GM21528 (cell line): ENCODE data around the gene MTUS2.
A peak's percentile ranks its signal among the peaks of the same experiment; 100 is the strongest.

Experiments used
- ATAC-seq: cut with Tn5 transposase; IDR thresholded peaks from one replicate; pipeline ENCODE4 v1.9.1; 2021; ENCODE audit warnings: mild to moderate bottlenecking, moderate library complexity; ENCODE audit not compliant: unreplicated experiment, low FRiP score

MTUS2 gene

DNA sequence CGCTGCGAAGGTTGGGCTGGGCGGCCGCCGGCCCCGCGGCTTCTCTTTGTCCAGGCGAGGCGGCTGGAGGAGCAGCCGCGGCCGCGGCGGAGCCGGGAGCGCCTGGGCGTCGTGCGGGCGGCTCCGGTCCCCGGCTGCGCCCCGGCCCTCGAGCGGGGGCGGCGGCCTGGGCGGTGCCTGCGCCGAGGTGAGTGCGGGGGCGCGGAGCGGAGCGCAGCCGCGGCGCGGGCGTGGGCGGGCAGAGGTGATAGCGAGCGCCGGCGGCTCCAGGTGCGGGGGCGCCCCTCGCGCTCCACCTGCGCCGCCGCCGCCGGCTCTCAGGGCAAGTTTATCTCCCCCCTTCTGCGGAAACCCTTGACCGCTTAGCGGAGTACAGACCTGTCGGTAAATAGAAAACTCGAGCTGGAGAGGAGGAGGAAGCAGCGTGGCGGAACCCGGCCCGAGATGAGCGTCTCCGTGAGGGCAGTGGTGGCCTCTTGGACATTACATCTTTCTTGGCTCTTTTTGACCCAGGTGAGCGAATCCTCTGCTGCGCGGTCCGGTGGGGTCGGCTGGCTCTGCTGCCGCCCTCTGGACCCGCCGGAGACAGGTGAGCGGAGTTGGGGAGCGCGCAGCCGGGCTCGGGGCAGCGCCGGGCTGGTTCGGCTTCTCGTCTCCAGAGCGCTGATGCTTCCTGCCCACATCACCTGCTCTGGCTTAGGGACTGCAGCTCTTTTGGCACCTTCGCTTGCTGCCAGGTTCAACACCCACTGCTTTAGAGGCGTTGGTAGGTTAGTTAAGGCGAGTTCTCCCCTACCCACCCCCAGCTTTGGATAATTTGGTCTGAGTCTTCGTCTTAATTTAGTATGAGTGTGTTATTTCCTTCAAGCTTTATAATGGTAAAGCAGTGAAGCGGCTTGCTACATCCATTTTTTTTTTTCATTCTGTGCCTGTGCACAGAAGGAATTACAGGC is at the start of gene MTUS2:
Gene MTUS2, plus strand, starts transcription at position 241 of the 953 bp plus-strand sequence.
- ATAC-seq, result peak; percentile 34

DNA sequence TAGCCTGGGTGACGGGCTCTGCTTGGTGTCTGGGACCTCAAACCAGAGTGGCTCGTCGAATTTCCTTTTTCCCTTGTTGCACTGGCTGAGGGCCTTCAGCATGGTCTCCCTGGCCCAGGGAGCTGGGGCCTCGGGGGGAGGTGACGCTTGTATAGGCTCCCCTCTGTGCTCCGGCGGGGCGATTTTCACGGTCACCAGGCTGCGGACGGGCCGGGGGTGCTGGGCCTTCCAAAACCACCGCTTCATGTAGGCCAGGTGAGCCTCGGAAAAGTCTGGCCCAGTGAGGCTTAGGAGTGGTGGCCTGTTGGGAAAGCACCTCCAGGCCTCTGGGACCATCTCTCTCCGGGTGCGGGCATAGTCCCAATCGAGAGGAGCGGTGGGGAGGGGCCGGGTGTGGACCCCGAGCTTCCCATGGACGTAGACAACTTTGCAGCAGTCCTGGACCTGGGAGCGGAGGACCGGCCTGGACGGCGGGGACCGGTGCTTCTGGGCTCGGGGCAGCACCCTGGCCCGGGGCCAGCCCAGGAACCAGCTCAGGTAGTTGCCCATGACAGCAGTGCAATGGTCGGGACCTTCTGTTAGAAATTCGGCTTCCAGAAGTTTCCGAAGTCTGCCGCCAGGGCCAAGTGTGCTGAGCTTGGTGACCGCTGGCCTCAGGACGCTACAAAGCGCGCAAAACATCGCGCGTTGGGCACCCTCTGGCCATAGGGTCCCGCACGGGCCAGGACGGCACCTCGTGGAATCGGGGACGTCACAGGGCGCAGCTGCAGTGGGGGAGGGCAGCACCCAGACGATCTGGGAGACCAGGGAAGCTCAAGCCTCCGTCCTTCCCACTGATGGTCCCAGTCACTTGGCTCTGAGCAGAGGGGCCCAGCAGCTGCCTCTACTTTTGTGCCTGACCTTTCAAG is 41.6 kb upstream of the MTUS2 start:
- no peak for ATAC-seq

GRCh38 chr13:28792992-28793391 is 27.1 kb upstream of the MTUS2 start:
- ATAC-seq, result no peak

DNA sequence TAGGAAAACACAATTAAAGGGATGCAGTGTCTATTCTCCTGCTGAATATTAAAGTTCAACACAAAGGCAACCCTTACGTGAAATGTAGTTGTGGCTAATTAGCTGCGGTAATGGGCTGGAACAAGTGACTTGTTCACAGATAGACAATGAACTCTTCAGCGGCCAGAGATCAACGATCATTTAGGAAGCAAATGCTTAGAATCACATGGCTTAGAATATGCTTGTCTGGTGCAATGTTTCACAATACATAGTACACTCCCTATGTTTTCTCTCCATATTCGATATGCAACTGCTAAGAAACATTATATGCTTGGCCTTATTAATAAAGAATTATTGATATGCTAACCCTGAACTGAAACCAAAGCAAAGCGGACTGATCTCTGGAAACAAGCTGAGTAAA is 25.7 kb upstream of the MTUS2 start:
- ATAC-seq, result no peak

DNA sequence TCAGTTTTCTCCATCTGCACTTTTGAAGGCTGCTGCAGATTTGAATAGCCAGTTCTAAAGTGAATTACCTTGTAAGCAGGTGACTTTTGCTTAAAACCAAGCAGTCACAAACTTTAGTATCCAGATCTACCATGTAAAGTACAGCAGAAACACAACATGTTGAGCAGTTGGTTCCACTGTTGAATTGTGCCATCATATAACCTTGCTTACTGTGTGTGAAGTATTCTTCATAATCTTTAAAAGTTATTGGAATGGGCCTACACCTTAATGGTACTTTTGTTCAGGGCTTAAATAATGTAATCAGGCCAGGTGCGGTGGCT is 23.2 kb upstream of the MTUS2 start:
- ATAC-seq, result no peak

DNA sequence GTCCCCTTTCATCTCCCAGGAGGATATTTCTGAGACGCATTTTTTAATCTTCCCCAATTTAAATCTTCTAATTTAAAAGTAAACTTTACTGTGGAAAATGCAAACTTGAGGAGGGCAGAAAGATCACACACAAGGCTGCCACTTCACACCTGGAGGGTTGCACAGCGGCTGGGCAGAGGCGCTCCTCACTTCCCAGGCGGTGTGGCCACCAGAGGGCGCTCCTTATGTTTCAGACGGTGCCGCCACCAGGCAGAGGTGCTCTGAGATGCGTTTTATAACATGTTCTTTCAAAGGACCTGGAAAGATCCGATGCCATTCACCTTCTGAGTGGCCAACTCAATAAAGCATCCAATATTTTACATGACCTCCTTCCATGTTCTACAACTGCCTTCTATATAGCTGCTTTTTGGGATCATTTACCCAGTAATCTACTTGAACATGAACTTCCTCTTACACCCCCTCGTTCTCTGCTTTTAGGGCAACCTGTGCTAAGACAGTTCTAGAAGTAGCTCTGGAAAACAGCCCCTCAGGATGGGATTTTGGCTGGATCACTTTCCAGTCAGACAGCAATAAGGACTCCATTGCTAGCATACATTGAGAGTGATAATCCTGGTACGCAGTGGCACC is 14.8 kb upstream of the MTUS2 start:
- no peak for ATAC-seq

DNA sequence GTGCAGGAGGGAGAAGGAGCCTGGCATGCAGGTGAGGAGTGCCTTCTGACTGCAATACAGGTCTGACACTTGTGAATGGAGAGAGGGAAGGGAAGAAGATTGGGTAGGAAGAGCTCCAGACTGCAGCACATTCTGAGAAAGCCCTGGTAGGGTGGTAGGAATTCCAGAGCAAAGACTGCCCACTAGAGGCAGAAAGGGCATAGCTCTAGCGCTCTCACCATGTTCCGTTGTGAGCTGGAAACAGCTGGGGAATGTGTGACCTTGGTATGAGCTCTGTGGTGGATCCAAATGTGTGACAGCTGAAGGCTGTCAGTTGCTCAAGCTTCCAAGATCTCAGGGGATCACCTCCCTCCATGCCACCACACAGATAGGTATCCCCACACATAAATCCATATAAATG is 2.9 kb upstream of the MTUS2 start:
- no peak for ATAC-seq

DNA sequence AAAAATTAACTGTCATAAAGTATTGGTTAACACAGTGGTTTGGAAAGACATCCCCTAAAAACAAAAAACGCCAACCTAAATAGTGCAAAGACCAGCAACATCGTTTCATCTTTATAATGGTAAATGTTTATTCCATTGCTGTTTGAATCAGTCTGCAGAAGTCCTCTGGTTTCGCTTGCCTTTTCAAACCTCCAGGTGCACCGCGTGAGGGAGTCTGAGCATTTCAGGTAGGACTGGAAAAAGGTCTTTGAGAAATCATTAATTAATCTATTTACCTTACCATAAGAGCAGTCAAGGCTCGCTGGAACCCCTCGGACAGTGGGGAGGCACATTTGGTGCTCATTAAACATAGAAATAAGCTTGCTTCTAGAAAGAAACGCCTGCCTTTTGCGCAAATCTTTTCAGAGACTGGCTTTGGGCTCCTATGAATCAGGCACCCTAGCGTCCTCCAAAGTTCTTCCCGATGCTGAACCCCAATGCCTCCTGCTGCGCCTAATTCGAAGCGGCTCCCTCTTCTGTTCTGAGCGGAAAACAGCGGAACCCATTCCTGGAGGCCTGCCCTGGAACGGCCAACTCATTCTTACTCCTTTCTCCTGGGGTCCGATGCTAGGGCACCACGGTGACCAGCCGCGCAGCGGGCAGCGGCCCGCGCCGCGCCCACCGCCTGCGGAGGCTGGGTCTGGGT is 951 bp upstream of the MTUS2 start:
- peak; percentile 10 for ATAC-seq

- ATAC-seq, result peak; percentile 56
Observed at GRCh38 chr13:28819735-28820098, 422 bp upstream of the MTUS2 start.

- ATAC-seq, result no peak
Observed at GRCh38 chr13:28822151-28822550, 2.0 kb downstream of the MTUS2 start.

GRCh38 chr13:28822801-28823200 is 2.7 kb downstream of the MTUS2 start:
- no peak for ATAC-seq

- ATAC-seq, result no peak
Observed at GRCh38 chr13:28825379-28825778, 5.2 kb downstream of the MTUS2 start.

- ATAC-seq, result no peak
Observed at GRCh38 chr13:28826368-28826767, 6.2 kb downstream of the MTUS2 start.

- no peak for ATAC-seq
Observed at GRCh38 chr13:28830580-28830979, 10.4 kb downstream of the MTUS2 start.

GRCh38 chr13:28831117-28831516 is 11.0 kb downstream of the MTUS2 start:
- ATAC-seq, result no peak

- no peak for ATAC-seq
Observed at GRCh38 chr13:28837111-28837510, 17.0 kb downstream of the MTUS2 start.

DNA sequence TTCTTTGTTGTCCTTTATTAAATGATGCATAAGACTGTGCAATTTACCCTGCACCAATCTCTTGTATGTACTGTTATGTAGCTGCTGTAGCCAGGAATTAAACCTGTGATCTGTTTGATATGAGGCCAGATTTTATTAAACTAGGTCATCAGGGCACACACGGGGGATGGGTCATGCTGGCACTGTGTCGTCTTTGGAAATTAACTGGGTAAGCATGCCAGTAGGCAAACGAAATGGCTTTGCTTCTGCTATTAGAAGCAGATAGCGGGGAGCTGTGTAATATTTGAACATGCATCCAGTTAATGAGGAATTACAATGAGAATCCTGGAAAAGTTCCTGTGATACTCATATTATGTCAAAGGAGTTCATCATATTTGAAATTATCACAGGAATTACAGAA is 23.5 kb downstream of the MTUS2 start:
- ATAC-seq, result no peak

GRCh38 chr13:28849441-28849840 is 29.3 kb downstream of the MTUS2 start:
- ATAC-seq, result no peak

GRCh38 chr13:28850226-28850625 is 30.1 kb downstream of the MTUS2 start:
- no peak for ATAC-seq

GRCh38 chr13:28851422-28851821 is 31.3 kb downstream of the MTUS2 start:
- no peak for ATAC-seq
